ENCODE data around the gene FAM149A.

DNA sequence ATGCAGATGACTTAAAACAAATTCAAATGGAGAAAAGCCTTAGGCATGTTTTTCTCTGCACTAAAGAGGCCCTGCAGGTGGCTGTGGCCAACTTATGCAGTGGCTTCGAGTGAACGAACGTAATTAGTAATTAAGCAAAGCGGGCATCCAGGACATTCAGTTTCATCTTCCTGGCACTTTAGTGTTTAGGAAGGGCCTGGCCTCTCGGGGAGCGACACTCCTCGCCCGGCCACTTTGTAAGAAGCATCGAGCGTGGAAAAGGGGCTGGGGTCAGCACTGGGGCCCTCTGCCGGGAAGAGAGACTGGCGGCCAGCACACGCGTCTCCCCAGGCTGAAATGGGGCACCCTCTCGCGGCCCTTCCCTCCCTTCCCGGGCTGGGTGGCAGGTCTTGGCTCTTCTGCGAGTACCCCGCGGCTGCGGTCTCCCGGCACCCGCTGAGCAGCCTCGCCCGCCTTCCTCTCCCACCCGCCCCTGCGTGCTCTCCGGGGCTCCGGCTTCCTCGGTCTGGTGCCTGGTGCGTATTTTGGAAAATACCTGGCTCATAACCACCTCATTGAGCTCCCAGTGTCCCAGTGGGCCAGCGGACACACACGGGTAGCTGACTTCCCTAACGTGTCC lies 86.2 kb downstream of the FAM149A start:
- TF ChIP-seq, protein P1, sequence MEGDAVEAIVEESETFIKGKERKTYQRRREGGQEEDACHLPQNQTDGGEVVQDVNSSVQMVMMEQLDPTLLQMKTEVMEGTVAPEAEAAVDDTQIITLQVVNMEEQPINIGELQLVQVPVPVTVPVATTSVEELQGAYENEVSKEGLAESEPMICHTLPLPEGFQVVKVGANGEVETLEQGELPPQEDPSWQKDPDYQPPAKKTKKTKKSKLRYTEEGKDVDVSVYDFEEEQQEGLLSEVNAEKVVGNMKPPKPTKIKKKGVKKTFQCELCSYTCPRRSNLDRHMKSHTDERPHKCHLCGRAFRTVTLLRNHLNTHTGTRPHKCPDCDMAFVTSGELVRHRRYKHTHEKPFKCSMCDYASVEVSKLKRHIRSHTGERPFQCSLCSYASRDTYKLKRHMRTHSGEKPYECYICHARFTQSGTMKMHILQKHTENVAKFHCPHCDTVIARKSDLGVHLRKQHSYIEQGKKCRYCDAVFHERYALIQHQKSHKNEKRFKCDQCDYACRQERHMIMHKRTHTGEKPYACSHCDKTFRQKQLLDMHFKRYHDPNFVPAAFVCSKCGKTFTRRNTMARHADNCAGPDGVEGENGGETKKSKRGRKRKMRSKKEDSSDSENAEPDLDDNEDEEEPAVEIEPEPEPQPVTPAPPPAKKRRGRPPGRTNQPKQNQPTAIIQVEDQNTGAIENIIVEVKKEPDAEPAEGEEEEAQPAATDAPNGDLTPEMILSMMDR (optimal IDR thresholded peaks at IDR 0.05 in 1 of 3, IDR thresholded peaks at IDR 0.05 in 1 of 3, conservative IDR thresholded peaks at IDR 0.05 in 1 of 3; ENCODE audit: extremely low read depth in 1 of 3, insufficient read depth in 2 of 3, low read length in 3 of 3): peak in 2 of 3 experiments; percentile 7 to 22
- TF ChIP-seq EZH2 (IDR thresholded peaks at IDR 0.05; ENCODE audit: low read length): no peak

Measured in keratinocyte (primary cell).